ENCODE data around the gene ABTB1.

ABTB1 gene

DNA sequence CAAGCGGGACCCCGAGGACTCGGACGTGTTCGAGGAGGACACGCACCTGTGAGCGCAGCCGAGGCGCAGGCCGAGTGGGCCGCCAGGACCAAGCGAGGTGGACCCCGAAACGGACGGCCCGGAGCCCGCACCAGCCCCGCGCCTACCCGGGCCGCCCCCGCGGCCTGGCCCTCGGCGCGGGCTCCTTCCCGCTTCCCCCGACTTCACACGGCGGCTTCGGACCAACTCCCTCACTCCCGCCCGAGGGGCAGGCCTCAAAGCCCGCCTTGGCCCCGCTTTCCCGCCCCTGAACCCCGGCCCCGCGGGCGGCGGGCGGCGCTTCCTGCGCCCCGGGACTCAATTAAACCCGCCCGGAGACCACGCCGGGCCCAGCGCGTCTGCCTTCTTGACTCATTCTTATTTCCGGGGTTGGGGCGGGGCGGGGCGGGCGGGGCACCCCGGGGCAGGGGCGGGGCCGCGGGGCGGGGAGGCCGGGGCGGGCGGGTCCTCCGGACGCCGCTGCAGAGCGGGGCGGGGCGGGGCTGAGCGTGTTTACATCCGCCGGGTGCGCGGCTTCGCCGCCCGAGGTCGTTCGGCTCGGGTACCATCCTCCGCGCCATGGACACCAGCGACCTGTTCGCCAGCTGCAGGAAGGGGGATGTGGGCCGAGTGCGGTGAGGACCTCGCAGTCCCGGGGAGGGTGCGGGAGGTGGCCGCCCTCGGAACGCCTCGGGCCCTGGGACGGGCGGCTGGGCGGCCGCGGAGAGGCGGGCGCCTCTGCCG, at the start of gene ABTB1:
ABTB1 (plus strand) TSS at position 524 of the 762 bp plus-strand sequence; CDS start at position 598, 74 bp downstream.
- DNase-seq: peak; percentile 85

DNA sequence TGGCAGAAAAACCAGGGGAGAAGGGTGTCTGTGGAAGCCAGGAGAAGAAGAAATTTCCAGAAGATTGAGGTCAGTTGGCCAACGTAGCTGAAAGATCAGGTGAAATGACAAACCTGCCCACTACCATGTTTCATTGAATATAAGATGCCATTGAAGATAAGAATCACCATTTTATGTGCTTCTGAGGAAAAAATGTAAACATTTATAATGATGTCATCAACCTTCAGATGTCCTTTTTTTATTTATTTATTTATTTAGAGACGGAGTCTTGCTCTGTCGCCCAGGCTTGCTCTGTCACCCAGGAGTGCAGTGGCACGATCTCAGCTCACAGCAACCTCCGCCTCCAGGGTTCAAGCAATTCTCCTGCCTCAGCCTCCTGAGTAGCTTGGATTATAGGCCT, 48.7 kb upstream of the ABTB1 start:
- no peak for DNase-seq

DNA sequence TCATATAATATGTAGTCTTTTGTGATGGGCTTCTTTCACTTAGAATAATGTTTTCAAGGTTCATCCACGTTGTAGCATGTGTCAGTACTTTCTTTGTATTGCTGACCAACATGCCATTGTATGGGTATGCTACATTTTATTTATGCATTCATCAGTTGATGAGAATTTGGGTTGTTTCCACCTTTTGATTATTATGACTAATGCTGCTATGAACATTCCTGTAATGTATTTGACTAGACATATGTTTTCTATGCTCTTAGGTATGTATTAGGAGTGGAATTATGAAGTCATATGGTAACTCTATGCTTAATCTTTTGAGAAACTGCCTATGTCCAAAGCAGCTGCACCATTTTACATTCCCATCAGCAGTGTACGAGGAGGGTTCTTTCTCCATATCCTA, 46.9 kb upstream of the ABTB1 start:
- DNase-seq: no peak

GRCh38 chr3:127628426-127628787, 44.3 kb upstream of the ABTB1 start:
- no peak for DNase-seq

- peak; percentile 17 for DNase-seq
Measured at GRCh38 chr3:127628788-127629466, 43.8 kb upstream of the ABTB1 start, which contains the start of gene PODXL2. TSS of gene PODXL2 (plus strand) at chr3:127629185. CDS start at chr3:127629220, 35 bp downstream.

GRCh38 chr3:127629467-127630403, 43.0 kb upstream of the ABTB1 start:
- DNase-seq: no peak

- no peak for DNase-seq
Measured at GRCh38 chr3:127630811-127631714, 41.7 kb upstream of the ABTB1 start.

DNA sequence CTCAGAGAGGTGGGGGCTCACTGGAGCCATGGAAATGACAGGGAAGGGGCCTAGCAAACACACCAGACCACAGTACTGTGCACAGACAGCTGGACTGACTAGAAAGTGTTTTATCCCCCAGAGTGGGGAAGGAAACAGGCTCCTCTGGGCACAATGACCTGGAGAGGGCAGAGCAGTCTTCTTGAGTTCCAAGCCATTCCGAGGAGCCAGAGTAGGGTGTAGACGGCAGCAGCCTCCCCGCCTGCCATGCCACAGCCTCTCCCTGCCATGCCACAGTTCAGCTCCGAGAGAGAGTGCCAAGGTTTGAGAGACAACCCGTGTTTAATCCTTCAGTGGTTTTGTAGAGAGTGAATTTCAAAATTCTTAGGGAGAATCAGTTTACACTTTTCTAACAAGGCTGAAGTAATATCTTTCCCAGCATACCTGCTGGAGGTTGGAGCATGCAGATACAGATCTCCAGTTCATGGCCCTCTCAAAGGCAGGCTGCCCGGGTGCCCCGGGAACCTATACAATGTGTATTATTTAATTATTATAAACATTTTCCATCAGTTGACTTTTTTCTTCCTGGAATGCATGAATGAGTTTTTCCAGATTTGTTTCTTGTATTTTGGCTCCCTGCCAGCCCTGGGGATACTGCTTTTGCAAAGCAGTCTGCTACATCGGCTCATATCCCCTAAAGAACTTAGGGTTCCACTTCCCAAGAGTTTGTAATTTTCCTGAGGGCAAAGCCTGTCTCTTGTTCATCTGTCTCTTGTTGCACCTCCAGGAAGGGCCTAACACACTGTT, 40.5 kb upstream of the ABTB1 start:
- DNase-seq: no peak

GRCh38 chr3:127634653-127635052, 38.1 kb upstream of the ABTB1 start:
- DNase-seq: no peak

- peak; percentile 20 for DNase-seq
Measured at GRCh38 chr3:127637546-127637945, 35.2 kb upstream of the ABTB1 start.

GRCh38 chr3:127637971-127638370, 34.8 kb upstream of the ABTB1 start:
- no peak for DNase-seq

- DNase-seq: no peak
Measured at GRCh38 chr3:127639173-127640041, 33.3 kb upstream of the ABTB1 start.

- no peak for DNase-seq
Measured at GRCh38 chr3:127640042-127640355, 32.8 kb upstream of the ABTB1 start.

DNA sequence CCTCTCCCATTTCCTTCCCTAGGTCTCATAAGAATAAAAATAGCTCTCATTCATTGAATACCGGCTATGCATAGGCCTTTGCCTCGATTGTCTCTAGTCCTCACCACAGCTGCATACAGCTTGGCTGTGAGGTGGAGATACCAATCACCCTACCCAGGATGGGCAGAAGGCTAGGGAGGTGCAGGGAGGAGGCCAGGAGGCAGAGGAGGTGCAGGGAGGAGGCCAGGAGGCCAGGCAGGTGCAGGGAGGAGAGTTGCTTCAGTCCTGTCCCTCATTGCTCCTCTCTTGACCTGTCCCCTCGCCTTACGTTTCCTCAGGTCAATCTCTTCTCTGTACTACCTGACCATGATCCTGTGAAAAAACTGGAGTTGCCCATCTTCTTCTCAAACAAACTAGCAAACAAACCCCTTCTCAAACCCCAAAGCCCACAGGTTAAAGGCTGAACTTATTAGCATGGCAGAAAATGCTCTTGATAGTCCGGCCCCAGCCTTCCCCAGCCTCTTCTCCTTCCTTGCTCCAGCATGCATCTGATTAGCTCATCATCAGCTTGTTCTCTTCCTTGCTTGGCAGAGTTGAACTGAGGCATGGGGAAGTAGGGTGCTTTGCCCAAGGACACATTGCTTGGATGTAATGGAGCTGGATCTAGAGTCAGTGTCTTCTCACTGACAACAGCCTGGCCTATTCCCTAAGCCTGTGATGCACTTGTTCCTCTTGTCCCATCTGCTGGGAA, 27.9 kb upstream of the ABTB1 start:
- no peak for DNase-seq

DNA sequence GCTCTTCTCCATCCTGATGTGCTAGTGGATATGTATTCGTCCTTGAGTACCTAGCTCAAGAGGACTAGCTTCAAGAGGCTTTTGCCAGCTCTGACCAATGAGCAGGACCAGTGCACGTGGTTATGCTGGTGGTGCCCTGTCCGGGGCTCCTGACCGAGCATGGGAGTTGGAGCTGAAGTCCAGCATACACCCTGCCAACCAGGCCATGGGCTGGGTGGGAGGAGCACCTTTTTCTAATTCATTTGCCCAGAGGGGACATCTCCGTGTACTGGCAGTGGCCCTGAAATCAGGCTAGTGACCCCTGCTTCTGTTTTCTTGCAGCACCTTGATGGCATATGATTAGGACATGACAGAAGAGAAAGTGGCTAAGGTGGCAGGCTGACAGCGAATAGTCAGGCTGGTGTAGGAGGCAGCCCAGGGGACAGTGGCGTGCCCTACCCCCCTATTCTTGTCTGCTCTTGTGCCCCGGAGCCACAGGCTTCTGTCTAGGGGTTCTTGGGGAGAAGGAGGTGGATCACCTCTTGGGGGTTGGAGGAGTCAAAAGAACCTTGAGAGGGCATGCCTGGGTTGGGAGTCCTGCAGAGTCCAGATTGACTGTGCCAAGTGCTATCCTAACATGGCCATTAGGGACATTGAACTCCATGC, 27.3 kb upstream of the ABTB1 start:
- DNase-seq: no peak

DNA sequence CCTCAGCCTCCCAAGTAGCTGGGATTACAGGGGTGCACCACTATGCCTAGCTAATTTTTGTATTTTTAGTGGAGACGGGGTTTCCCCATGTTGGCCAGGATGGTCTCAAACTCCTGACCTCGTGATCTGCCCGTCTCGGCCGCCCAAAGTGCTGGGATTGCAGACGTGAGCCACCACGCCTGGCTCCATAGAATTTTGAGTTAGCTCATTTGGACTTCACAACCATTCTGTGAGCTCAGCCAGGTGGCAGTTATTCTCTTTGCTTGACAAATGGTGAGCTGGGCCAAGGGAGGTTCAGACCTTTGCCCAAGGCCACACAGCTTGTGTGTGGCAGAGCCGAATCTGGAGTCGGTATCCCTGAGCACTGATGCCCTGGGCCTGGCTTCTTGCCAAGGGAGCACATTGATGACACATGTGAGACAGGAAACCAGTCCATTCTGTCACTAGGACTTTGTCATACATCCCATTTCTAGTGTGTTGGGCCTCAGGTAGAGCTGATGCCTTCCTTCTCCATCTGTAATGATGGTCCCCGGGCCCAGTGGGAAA, 26.2 kb upstream of the ABTB1 start:
- DNase-seq: no peak

GRCh38 chr3:127647166-127647844, 25.4 kb upstream of the ABTB1 start:
- no peak for DNase-seq

DNA sequence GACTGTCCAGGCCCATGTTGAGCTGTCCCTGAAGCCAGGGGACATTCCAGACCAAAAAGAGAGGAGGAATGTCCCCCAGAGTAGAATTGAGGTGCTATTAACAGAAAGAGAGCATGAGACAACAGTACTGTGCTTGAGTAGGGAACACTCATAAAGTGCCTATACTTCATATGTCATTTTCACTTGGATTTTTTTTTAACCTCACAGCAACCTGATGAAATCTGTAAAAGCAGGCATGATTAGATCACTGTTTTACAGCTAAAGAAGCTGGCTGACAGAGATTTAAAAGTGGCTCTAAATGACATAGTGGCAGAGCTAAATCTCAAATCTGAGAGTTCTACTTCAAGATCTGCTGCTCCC, 24.9 kb upstream of the ABTB1 start:
- DNase-seq: no peak
